Panc1 (cell line): ENCODE measurements around the gene IMPG2.

ENCODE experiments used
- CTCF ChIP-seq: fragments of 450-650 bp; IDR thresholded peaks from 2 replicates; pipeline ENCODE4 v1.5.1; 2017; ENCODE audit warnings: mild to moderate bottlenecking
- POLR2AphosphoS5 ChIP-seq: IDR thresholded peaks from 2 replicates; pipeline ENCODE4 v1.6.1; 2012; ENCODE audit warnings: mild to moderate bottlenecking, low read depth, low read length, moderate library complexity
- TCF7L2 ChIP-seq: IDR thresholded peaks from 2 replicates; pipeline ENCODE4 v1.6.1; 2011; ENCODE audit warnings: mild to moderate bottlenecking, low read depth, low read length, inconsistent platforms
- TF ChIP-seq, protein P1 (sequence below), 2 experiments: IDR thresholded peaks; 2 replicates each; pipeline ENCODE4 v1.6.1; 2011 to 2012; ENCODE audit warnings: low read depth in 2 of 2, control low read depth in 1 of 2, low read length in 1 of 2, mild to moderate bottlenecking in 1 of 2, moderate library complexity in 1 of 2; ENCODE audit not compliant: insufficient read depth in 1 of 2

- no peak for TF ChIP-seq CTCF
- TF ChIP-seq, protein P1, sequence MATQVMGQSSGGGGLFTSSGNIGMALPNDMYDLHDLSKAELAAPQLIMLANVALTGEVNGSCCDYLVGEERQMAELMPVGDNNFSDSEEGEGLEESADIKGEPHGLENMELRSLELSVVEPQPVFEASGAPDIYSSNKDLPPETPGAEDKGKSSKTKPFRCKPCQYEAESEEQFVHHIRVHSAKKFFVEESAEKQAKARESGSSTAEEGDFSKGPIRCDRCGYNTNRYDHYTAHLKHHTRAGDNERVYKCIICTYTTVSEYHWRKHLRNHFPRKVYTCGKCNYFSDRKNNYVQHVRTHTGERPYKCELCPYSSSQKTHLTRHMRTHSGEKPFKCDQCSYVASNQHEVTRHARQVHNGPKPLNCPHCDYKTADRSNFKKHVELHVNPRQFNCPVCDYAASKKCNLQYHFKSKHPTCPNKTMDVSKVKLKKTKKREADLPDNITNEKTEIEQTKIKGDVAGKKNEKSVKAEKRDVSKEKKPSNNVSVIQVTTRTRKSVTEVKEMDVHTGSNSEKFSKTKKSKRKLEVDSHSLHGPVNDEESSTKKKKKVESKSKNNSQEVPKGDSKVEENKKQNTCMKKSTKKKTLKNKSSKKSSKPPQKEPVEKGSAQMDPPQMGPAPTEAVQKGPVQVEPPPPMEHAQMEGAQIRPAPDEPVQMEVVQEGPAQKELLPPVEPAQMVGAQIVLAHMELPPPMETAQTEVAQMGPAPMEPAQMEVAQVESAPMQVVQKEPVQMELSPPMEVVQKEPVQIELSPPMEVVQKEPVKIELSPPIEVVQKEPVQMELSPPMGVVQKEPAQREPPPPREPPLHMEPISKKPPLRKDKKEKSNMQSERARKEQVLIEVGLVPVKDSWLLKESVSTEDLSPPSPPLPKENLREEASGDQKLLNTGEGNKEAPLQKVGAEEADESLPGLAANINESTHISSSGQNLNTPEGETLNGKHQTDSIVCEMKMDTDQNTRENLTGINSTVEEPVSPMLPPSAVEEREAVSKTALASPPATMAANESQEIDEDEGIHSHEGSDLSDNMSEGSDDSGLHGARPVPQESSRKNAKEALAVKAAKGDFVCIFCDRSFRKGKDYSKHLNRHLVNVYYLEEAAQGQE (IDR thresholded peaks at IDR 0.05; ENCODE audit: insufficient read depth in 1 of 2, low read depth in 2 of 2, low read length in 1 of 2), result no peak
- TF ChIP-seq TCF7L2, result no peak
- no peak for TF ChIP-seq POLR2AphosphoS5
Measured at GRCh38 chr3:101184111-101184510, 136.3 kb downstream of the IMPG2 start.
